Type B pancreatic cell (in vitro differentiated cells): Measurements from ENCODE around the gene MRE11. TPM values are rescaled to one million over a fixed set of nuclear protein-coding genes. Genes with fewer than 3 reads are reported as not detected.

Experiments
- DNase-seq: peaks from one replicate; pipeline ENCODE4 v3.0.0; 2021; ENCODE audit warnings: mixed read lengths; ENCODE audit not compliant: unreplicated experiment; ENCODE audit errors: extremely low spot score
- H3K27ac Mint-ChIP-seq: 2 replicates; pipeline ENCODE4 v1.8.0; 2021; ENCODE audit warnings: mild to moderate bottlenecking, mixed read lengths
- H3K27me3 Mint-ChIP-seq: 2 replicates; pipeline ENCODE4 v1.8.0; 2021; ENCODE audit warnings: mixed read lengths
- H3K36me3 Mint-ChIP-seq: 2 replicates; pipeline ENCODE4 v1.8.0; 2021; ENCODE audit warnings: mixed read lengths
- H3K4me1 Mint-ChIP-seq: one replicate; pipeline ENCODE4 v1.8.0; 2021; ENCODE audit warnings: mixed read lengths; ENCODE audit not compliant: unreplicated experiment
- H3K4me3 Mint-ChIP-seq: 2 replicates; pipeline ENCODE4 v1.8.0; 2021; ENCODE audit warnings: mild to moderate bottlenecking, mixed read lengths
- H3K9me3 Mint-ChIP-seq: 2 replicates; pipeline ENCODE4 v1.8.0; 2021; ENCODE audit warnings: mixed read lengths
- CTCF ChIP-seq: fragments of 200-600 bp; sonication (generic); conservative IDR thresholded peaks from 2 replicates; pipeline ENCODE4 v1.5.0; 2021; ENCODE audit warnings: antibody characterized with exemption, mild to moderate bottlenecking
- total RNA-seq: library from RNA; stranded (reverse); gene quantifications from 2 replicates; pipeline ENCODE4 v1.2.1, GENCODE V29; 2021; ENCODE audit warnings: low replicate concordance

MRE11 gene
- total RNA-seq, 1 donor from 2014 or later = 37.6 TPM

GRCh38 chr11:94533206-94533605 lies 39.6 kb upstream of the MRE11 start:
- no peaks in the 10 kb centered on the region for H3K4me1 Mint-ChIP-seq

GRCh38 chr11:94532211-94532610 lies 38.6 kb upstream of the MRE11 start:
- Mint-ChIP-seq H3K9me3 (peaks cover 5% of the 10 kb centered on the region), H3K4me1 (peaks cover 2% of the 10 kb centered on the region), H3K4me3 (no peak overlapping the region), H3K36me3 (no peaks in the 10 kb centered on the region), H3K27me3 (no peaks in the 10 kb centered on the region), H3K27ac (no peak overlapping the region)
- DNase-seq = no peak
- TF ChIP-seq CTCF = no peak

More at GRCh38 chr11:94533206-94533605, 39.6 kb upstream of the MRE11 start:
- no peaks in the 10 kb centered on the region for H3K36me3 Mint-ChIP-seq
- H3K9me3 Mint-ChIP-seq = peaks cover 5% of the 10 kb centered on the region
- no peak for TF ChIP-seq CTCF
- no peak overlapping the region for H3K4me3 Mint-ChIP-seq
- no peaks in the 10 kb centered on the region for H3K27me3 Mint-ChIP-seq
- no peak for DNase-seq
- no peak overlapping the region for H3K27ac Mint-ChIP-seq

- H3K36me3 Mint-ChIP-seq = no peaks in the 10 kb centered on the region
- no peaks in the 10 kb centered on the region for H3K27me3 Mint-ChIP-seq
- no peak for DNase-seq
- H3K4me1 Mint-ChIP-seq = peaks cover 17% of the 10 kb centered on the region
- TF ChIP-seq CTCF = no peak
- H3K9me3 Mint-ChIP-seq = no peaks in the 10 kb centered on the region
- H3K4me3 Mint-ChIP-seq = no peak overlapping the region
- H3K27ac Mint-ChIP-seq = peak overlapping the region; percentile 57
Measured at GRCh38 chr11:94528551-94528950, 34.9 kb upstream of the MRE11 start.

GRCh38 chr11:94526645-94527438 lies 33.2 kb upstream of the MRE11 start:
- H3K9me3 Mint-ChIP-seq = no peaks in the 10 kb centered on the region
- peak overlapping the region; percentile 95 for H3K27ac Mint-ChIP-seq
- H3K36me3 Mint-ChIP-seq = no peaks in the 10 kb centered on the region
- peaks cover 17% of the 10 kb centered on the region for H3K4me1 Mint-ChIP-seq
- no peak for DNase-seq
- H3K27me3 Mint-ChIP-seq = no peaks in the 10 kb centered on the region
- H3K4me3 Mint-ChIP-seq = peak overlapping the region; percentile 66
- TF ChIP-seq CTCF = no peak

GRCh38 chr11:94525546-94526324 lies 32.1 kb upstream of the MRE11 start:
- DNase-seq = no peak
- no peaks in the 10 kb centered on the region for H3K9me3 Mint-ChIP-seq
- H3K27me3 Mint-ChIP-seq = no peaks in the 10 kb centered on the region
- H3K4me1 Mint-ChIP-seq = peaks cover 17% of the 10 kb centered on the region
- H3K4me3 Mint-ChIP-seq = peak overlapping the region; percentile 66
- H3K36me3 Mint-ChIP-seq = no peaks in the 10 kb centered on the region
- no peak for TF ChIP-seq CTCF
- H3K27ac Mint-ChIP-seq = peak overlapping the region; percentile 95
